GM19438 (cell line): ENCODE measurements around the gene DGAT2.
"Not testable (repeated sequence)": the region's sequence is repeated elsewhere in the genome, so short reads cannot be mapped to it uniquely, and the experiment has no call there.

Experiments
- ATAC-seq: cut with Tn5 transposase; IDR thresholded peaks from one replicate; pipeline ENCODE4 v1.9.1; 2021; ENCODE audit warnings: low read depth; ENCODE audit not compliant: unreplicated experiment

Gene DGAT2, protein sequence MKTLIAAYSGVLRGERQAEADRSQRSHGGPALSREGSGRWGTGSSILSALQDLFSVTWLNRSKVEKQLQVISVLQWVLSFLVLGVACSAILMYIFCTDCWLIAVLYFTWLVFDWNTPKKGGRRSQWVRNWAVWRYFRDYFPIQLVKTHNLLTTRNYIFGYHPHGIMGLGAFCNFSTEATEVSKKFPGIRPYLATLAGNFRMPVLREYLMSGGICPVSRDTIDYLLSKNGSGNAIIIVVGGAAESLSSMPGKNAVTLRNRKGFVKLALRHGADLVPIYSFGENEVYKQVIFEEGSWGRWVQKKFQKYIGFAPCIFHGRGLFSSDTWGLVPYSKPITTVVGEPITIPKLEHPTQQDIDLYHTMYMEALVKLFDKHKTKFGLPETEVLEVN

DNA sequence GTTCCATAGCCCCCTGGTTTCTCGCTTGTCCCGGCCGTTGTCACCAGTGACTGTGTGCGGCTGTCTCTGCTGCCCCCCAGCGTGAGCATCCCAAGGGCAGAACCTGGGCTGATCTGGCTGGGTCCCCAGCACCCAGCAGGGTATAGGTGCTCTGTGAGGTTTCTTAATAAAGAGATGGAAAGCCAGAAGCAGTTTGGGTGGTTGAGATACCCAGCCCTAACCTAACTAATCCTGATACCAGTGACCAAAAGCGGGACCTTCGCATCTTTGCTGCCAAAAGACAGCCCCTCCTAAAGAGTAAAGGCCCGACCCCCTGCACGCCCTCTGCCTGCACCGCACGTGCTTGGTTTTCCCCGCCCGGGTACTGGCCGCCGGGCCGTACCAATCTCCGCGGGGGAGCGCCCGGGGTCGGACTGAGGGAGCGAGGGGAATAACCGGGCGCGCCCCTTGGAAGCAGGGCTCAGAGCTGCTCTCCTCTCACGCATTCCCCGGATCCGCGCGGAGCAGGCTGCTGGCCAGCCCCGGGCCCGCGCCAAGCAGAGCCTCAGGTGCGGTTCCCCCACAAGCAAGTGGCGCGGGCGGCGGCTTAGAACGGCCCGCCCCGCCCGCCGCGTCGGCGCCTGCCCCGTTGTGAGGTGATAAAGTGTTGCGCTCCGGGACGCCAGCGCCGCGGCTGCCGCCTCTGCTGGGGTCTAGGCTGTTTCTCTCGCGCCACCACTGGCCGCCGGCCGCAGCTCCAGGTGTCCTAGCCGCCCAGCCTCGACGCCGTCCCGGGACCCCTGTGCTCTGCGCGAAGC, at the start of gene DGAT2:
TSS of gene DGAT2 (plus strand) at position 667 of the 797 bp plus-strand sequence. CDS start 214 bp downstream, outside the sequence.
- ATAC-seq, result peak; percentile 71

DNA sequence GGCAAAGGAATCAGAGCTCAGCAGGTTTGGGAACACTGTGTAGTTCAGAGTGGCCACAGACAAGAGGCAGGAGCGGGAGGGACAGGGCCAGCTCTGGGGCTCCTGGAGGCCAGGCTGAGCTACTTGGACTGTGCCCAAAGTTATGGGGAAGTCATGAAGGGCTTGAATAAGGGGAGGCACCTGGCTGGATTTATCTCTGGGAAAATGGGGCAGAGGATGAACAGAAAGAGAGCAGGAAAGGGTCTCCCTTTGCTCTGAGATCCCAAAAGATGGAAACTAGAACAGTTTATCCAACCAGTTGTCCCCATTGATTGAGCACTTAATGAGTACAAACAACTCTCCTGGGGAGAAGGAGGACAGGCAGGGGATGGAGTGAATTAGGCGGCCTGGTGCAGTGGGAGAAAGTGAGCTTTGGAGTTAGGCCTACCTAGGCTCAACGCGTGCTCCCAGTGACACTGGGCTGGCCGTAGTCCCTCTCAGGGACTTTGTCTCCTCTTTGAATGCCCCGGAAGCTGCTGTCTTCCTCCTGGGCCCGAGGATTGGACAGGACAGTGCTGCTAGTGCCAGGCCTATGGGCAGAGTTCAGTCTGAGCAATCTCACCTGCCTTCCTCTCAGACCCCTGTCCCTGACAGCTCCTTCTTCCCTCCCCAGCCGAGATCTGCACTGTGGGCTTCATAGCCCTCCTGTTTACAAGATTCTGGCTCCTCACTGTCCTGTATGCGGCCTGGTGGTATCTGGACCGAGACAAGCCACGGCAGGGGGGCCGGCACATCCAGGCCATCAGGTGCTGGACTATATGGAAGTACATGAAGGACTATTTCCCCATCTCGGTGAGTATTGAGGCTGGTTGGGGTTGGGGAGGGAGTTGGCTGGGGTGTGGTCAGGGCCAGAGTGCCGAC, 49.0 kb upstream of the DGAT2 start:
- ATAC-seq, result no peak

DNA sequence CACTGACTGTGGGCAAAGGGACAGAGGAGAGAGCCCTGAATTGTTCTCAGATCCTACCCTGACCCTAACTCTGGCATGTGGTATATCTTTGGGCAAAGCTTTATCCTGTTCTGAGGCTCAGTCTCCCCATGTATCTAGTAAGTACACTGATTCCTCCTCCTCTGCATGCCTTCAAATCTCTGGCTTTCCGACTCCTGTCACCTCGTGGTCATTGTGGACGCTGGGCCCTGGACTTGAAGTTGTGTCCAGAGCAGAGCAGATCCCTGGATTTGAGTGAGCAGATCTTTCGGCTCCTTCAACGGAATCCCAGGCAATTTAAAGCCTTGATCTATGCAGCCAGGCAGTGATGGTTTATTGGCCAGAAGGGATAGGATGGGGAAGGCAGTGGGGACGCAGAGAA, 47.9 kb upstream of the DGAT2 start:
- ATAC-seq, result no peak

DNA sequence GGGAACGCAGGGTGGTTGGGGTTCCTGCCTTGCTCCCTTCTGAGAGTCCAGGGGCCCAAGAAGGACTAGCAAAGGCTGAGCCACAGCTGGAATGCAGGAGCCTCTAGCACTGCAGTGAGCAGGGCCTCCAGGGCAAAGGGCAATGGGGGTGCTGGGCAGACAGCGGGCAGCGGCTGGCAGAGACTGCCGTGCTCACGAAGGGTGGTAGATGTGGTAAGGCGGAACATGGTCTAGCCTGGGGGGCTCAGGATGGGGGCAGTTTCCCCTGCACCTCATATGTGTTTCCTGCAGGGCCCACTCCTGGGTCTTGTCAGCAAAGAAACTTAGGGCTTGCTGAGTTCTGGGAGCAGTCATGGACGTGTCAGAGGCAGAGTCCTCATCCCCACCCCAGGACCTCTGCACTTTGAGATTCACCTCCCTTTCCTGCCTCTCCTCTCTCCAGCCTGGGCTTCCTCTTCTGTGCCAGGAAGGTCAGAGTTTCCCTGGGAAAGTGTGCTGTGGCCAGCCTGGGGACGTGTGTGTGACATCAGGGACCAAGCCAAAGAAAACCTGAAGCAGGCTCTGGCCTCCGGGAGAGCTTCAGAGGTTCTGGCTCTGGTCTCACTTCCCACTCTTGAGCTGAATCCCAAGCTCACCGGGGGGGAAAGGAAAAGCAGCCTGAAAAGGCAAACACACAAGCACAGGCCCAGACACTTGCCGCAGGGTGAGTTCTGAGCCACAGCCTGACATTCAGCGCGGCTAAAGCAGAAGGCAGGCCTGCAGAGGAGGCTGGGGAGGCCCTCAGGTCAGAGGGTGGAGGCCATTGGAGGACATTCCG, 46.5 kb upstream of the DGAT2 start:
- ATAC-seq, result no peak

DNA sequence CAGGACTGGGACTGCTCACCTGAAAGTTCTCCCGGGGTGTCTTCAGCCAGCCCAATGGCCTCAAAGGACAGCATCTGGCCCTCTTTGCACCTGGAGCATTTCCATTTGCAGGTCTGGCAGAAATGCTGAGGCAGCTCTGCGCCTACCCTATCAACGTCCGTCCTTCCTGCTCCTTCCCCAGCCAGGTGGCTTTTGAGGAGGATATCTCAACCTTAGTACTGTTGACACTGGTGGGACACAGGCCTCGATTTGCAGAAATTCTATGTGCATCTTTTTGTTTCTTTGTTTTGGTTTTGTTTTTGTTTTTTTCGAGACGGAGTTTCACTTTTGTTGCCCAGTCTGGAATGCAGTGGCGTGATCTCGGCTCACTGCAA, 45.9 kb upstream of the DGAT2 start:
- no peak for ATAC-seq

DNA sequence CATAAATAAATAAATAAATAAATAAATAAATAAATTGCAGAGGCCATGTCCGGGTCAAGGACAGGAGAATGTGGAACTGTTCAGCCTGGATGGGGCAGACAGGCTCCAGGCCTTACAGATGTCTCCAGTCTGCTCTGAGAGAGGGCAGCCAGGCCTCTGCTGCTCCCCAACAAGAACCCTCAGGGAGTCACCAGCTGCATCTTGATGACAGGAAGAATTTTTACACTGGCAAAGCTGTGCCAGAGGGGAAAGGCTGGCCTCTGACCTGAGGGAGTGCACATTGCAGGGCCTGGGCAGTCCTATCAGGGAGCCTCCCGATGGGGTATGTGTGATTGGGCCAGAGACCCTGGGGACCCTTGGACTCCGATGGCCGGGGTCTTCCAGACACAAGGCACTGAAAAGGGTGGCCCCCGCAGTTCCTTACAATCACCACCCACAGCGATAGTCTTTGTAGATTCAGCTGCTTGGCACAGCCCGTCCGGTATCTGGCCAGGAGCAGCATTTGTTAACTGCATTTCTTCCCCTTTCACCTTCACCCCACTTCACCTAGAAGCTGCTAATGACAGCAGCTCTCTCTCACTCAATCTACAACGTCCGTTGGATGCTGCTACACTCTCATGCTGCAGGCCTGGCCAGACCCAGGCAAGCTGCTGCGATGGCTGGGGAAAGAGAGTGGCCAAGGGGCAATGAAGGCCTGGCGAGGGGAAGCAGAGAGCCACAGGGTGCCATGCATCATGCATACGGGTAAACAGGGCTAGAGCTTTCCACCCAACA, 42.8 kb upstream of the DGAT2 start:
- ATAC-seq, result no peak

DNA sequence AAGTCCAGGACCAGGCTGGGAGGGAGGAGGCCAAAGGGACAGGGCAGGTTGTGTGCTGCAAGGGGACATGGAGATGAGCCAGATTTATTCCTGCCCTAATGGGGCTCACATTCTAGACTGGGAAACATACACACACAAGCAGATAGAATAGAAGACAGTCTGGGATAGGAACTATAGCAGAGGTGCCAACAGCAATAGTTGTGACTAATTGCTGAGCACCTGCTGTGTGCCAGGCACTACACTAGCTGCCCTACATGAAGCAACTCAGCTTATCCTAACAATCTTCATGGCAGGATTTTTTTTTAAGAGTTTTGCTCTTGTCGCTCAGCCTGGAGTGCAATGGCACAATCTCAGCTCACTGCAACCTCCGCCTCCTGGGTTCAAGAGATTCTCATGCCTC, 39.6 kb upstream of the DGAT2 start:
- no peak for ATAC-seq

DNA sequence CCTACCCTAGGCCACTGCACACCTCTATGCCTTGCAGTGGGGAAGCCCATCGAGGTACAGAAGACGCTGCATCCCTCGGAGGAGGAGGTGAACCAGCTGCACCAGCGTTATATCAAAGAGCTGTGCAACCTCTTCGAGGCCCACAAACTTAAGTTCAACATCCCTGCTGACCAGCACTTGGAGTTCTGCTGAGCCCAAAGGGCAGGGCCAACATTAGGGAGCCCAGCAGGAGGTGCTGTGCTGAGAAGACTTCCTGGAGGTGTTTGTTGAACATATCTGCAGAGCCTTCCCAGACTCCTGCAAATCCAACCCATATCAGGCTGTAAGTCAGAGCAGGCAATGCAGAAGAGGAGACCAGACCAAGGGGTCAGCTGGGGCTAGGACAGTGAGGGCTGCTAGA, 37.5 kb upstream of the DGAT2 start:
- no peak for ATAC-seq

DNA sequence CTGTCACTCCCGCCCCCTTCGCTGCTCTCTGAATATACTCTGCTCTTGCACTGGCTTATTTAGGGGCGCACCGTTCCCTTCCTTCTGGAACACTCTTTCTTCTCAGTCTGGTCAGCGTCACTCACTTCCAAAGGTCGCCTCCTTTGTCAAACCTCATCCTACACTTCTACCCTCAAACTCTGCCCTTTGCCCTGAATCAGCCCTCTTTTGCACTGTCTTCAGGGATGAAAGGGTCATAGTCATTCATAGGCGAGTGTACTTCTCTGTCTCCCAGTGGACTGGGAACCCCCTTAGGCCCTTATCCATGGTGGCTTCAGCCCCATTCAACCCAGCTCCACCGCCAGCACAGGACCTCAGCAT, 35.5 kb upstream of the DGAT2 start:
- ATAC-seq, result no peak

DNA sequence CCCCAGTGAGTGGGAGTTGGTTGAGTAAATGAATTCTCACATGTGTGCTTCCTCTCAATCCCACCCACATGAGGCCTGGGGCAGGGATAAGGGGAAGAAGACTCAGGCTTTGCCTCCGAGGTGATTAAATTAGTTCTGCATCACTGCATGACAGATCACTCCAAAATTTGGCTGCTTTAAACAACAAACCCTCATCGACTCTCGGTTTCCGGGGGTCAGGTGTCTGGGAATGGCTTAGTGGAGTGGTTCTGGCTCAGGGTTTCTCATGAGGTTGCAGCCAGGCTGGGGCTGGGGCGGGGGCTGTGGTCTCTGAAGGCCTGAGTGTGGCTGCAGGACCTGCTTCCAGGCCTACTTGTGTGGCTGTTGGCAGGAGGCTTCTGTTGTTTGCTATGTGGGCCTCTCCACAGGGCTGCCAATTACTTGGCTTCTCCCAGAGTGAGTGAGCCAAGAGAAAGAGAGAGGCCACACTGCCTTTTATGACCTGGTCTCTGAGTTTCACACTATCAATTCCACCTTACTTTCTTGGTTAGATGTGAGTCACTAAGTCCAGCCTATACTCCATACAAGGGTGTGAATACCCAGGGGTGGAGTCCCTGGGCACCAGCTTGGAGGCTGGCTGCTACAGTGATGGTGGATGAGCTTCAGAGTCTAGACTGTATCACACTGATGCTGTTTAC, 35.0 kb upstream of the DGAT2 start:
- no peak for ATAC-seq

DNA sequence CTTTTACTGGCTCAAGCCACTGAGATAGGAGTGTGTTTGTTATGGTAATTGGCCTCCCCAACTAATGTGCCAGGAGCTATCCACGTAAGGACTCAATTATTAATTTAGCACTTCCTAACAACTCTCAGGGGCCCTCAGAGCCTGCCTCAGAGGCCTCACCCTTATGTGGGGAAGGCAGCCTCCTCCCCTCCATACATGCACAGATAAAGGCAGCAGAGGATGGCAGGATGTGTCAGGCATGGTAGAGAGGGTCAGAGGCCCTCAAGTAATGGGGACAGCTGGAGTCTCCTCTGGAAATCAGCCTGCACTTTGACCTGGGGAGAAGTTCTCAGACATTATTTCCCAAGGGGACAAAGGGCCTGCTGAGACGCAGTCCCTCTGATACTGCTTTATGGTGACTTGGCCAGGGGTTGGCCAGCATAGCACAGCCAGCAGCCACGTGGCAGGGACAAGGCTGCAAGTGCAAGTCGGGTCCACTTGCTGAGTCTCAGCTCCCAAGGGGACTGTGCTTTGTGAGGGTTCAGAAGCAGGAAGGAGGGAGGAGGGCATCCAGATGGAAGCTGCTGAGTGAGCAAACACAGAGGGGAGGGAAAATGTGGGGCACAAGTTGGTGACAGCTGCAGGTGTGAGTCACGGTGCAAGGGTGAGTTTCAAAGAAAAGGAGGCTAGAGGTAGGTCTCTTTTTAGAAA, 33.9 kb upstream of the DGAT2 start:
- ATAC-seq, result no peak

DNA sequence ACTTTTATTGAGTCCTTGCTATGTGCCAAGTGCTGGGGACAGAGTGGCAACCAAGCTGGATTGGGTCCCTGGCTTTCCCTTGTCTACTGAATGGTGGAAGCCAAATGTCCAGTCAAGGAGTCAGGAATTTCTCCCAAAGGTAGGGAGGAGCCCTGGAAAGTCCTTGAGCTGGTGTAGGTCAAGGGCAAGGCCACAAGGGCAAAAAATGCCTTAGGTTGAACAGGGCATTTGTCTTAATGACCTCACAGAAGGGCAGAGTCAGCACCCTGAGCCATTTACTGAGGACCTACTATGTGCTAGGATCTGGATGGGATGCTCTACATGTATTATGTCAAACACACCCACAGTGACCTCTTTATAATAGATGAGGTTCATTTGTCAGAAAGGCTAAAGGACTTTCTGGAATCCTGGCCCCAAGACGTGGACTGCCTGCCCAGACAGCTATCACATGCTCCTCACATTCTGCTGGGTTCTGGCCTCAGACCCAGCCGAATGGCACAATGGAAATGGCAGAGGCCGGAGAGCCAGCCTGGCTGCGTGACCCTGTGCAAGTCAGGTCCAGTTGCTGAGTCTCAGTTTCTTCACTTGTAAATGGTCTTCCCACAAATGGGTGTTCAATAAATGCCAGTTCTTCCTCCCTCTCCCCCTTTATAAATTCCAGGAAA, 33.3 kb upstream of the DGAT2 start:
- ATAC-seq, result no peak

DNA sequence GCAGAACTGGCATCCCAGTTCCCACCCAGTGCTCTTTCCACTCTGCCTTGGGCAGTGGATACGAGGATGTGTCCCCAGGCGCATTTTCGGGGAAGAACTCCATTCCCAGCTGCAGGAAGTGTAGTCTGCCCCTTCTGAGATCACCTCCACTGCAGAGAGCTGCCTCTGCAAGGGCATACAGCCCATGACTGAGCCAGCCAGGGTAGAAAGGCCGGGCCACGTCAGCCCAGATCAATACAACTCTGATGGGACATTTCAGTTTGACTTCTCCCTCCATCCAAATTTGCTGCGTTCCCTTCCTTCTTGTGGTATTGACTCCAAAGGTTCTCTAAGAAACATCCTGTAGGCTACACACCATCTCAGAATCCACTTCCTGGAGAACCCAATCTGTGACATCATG, 31.3 kb upstream of the DGAT2 start:
- no peak for ATAC-seq

DNA sequence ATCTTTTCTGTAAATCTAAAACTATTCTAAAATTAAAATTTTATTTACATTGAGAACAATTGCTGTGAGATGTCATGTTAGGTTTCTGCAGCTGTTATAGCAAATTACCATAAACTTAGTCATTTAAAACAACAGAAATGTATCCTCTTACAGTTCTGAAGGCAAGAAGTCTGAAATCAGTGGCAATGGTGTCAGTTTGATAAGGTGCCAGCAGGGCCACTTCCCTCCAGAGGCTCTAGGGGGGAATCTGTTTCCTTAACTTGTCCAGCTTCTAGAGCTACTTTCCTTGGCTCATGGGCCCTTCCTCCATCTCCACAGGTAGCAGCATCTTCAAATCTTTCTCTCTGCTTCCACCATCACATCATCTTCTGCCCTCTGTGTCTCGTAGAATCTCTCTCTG, 27.9 kb upstream of the DGAT2 start:
- no peak for ATAC-seq

DNA sequence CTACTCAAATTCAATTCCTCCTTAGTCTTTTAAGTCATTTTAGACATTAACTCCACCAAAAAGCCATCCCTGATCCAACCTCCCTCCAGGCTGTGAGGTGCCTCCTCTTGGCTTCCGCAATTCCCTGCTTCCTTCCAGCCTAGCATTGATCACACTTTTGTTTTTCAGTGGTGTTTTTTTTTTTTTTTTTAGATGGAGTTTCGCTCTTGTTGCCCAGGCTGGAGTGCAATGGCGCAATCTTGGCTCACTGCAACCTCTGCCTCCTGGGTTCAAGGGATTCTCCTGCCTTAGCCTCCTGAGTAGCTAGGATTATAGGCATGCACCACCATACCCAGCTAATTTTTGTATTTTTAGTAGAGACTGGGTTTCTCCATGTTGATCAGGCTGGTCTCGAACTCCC, 25.4 kb upstream of the DGAT2 start:
- ATAC-seq, result not testable (repeated sequence)

DNA sequence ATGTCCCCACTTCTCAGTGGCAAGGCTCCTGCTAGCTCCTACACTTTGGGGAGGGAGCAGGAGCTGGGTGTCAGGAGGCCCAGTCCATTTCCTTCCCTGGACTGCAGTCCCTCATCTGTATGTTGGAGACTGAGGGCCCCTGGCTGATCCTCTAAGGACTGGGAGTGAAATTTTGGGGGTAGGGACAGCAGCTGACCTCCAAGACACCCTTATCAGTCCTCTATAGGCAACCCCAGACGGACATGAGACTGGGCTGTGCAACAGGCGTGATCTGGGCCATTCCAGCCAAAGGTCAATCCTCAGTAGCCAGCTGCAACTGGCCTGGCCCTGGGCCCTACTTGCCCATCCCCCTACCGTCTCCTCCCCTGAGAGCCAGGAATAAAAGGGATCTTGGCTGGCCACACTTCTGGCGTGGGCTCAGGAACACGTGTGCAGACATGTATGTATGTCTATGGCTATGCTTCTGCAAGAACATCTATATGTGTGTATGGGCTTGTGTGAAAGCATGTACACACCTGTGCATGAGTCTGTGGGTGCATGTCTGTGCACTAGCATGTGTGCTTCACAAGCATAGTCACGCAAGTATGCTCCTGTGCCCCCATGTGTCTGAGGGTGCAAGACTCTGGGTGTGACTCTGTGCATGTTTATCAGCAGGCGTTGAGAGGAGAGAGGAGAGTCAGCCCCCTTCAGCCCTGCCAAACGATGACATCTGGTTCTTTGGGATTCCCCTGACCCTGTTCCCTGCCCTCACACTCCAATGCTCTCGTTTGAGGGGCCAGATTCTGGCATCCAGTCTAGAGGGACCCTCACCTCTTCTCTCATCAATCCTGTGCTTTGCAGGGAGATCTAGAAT, 24.6 kb upstream of the DGAT2 start:
- no peak for ATAC-seq

DNA sequence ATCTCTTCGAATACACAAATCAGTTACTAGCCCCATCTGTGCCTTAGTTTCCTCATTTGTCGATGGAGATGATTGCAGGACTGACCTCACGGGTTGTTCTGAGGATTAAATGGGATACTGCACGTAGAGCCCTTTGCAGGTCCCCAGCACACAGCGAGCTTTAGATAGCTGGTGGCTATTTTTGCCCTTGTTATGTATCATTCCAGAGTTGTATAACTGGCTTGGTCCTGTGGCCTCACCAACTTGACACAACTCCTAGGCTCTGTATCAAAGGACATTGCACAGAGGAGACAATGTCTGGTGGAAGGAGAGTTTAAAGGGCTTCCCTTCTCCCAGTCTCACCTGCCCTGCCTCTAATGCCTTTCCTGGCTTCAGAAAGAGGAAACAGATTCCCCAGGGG, 22.8 kb upstream of the DGAT2 start:
- no peak for ATAC-seq
